ENCODE data around the gene TEAD2.
"Not testable (repeated sequence)": the region's sequence is repeated elsewhere in the genome, so short reads cannot be mapped to it uniquely, and the experiment has no call there.

TEAD2 gene

GRCh38 chr19:49383599-49383998 lies 21.4 kb upstream of the TEAD2 start:
- H3K4me3 ChIP-seq (replicated peaks; ENCODE audit: low read depth, low read length), result no peak overlapping the region
- TF ChIP-seq, protein P1, sequence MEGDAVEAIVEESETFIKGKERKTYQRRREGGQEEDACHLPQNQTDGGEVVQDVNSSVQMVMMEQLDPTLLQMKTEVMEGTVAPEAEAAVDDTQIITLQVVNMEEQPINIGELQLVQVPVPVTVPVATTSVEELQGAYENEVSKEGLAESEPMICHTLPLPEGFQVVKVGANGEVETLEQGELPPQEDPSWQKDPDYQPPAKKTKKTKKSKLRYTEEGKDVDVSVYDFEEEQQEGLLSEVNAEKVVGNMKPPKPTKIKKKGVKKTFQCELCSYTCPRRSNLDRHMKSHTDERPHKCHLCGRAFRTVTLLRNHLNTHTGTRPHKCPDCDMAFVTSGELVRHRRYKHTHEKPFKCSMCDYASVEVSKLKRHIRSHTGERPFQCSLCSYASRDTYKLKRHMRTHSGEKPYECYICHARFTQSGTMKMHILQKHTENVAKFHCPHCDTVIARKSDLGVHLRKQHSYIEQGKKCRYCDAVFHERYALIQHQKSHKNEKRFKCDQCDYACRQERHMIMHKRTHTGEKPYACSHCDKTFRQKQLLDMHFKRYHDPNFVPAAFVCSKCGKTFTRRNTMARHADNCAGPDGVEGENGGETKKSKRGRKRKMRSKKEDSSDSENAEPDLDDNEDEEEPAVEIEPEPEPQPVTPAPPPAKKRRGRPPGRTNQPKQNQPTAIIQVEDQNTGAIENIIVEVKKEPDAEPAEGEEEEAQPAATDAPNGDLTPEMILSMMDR (IDR thresholded peaks at IDR 0.05; ENCODE audit: low read length, missing control alignments), result no peak
- no peak for DNase-seq (ENCODE audit: low read depth)

- H3K4me3 ChIP-seq (replicated peaks; ENCODE audit: low read depth, low read length), result no peak overlapping the region
- DNase-seq (ENCODE audit: low read depth), result no peak
- TF ChIP-seq, protein P1 (IDR thresholded peaks at IDR 0.05; ENCODE audit: low read length, missing control alignments), result no peak
Measured at GRCh38 chr19:49382639-49383038, 20.4 kb upstream of the TEAD2 start.

- TF ChIP-seq, protein P1 (IDR thresholded peaks at IDR 0.05; ENCODE audit: low read length, missing control alignments), result no peak
- no peak for DNase-seq (ENCODE audit: low read depth)
- no peak overlapping the region for H3K4me3 ChIP-seq (replicated peaks; ENCODE audit: low read depth, low read length)
Measured at GRCh38 chr19:49380391-49380790, 18.2 kb upstream of the TEAD2 start.

DNA sequence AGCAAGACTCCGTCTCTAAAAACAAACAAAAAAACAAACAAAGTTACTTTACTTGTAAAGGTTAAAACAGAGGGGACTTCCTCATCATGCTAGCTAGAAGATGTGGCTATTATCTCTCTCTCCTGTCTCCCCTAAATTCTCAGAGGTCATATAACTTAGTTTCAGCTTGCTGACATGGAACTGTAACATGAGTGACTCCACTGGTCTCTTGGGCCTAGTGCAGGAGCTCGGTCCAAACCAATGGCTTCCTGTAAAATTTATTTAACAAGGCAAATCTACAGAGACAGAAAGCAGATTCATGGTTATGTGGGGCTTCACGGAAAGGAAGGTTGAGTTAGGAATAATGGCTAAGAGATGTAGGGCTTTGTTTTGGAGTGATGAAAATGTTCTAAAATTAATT lies 16.3 kb upstream of the TEAD2 start:
- DNase-seq (ENCODE audit: low read depth), result no peak
- TF ChIP-seq, protein P1 (IDR thresholded peaks at IDR 0.05; ENCODE audit: low read length, missing control alignments), result no peak
- no peak overlapping the region for H3K4me3 ChIP-seq (replicated peaks; ENCODE audit: low read depth, low read length)

- no peak overlapping the region for H3K4me3 ChIP-seq (replicated peaks; ENCODE audit: low read depth, low read length)
- TF ChIP-seq, protein P1 (IDR thresholded peaks at IDR 0.05; ENCODE audit: low read length, missing control alignments), result no peak
- no peak for DNase-seq (ENCODE audit: low read depth)
Measured at GRCh38 chr19:49374665-49375434, 12.6 kb upstream of the TEAD2 start.

GRCh38 chr19:49373174-49373573 lies 11.0 kb upstream of the TEAD2 start:
- DNase-seq (ENCODE audit: low read depth); H3K4me3 ChIP-seq (replicated peaks; ENCODE audit: low read depth, low read length): not testable (repeated sequence)

DNA sequence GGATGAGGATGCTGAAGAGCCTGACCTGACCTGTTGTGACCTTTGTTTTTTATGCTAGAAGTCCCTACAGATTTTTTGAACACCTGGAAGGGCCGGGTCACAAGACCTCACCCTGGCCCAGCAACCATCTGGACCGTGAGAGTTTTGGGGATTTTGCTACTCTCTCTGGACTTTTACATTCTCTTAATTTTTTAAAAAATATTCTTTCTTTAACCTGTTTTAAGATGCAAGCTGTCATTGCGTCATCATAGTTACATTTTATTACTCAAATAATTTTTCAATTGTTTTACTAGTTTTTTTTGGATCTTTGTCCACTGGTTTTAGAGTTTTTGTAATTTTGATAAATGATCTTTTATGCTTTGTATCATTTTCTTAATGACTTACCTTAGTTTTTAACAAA lies 9.0 kb upstream of the TEAD2 start:
- DNase-seq (ENCODE audit: low read depth), result no peak
- TF ChIP-seq, protein P1 (IDR thresholded peaks at IDR 0.05; ENCODE audit: low read length, missing control alignments), result no peak

More for the DNA sequence above, 9.0 kb upstream of the TEAD2 start:
- no peak overlapping the region for H3K4me3 ChIP-seq (replicated peaks; ENCODE audit: low read depth, low read length)
